HepG2 (cell line): ENCODE data around the gene LMF2. TPM values are rescaled to one million over a fixed set of nuclear protein-coding genes. Genes with fewer than 3 reads are reported as not detected.

Source experiments
- MAZ ChIP-seq, 2 experiments: sonication (generic) in 1 of 2; formaldehyde crosslinking in 1 of 2; IDR thresholded peaks; 2 replicates each; pipeline versions ENCODE4 v1.5.0 to v1.6.1; 2012 to 2020; ENCODE audit warnings: low read depth in 2 of 2, mild to moderate bottlenecking in 2 of 2, borderline replicate concordance in 1 of 2, improper control_type of control experiment in 1 of 2, low read length in 1 of 2, missing genetic modification reagents in 1 of 2, moderate library complexity in 1 of 2
- MED1 ChIP-seq: sonication (generic); formaldehyde crosslinking; IDR thresholded peaks from 2 replicates; pipeline ENCODE4 v1.4.0; 2020; ENCODE audit warnings: missing genetic modification reagents
- NCOA5 ChIP-seq: sonication (generic); formaldehyde crosslinking; IDR thresholded peaks from 2 replicates; pipeline ENCODE4 v1.4.0; 2020; ENCODE audit warnings: missing genetic modification reagents
- NFATC3 ChIP-seq: sonication (generic); formaldehyde crosslinking; IDR thresholded peaks from 2 replicates; pipeline ENCODE4 v1.5.1; 2020; ENCODE audit warnings: mild to moderate bottlenecking, missing genetic modification reagents
- PAF1 ChIP-seq: IDR thresholded peaks from 2 replicates; pipeline ENCODE4 v1.6.1; 2016; ENCODE audit warnings: missing genetic modification reagents, missing compliant biosample characterization
- ZFP36L2 ChIP-seq: sonication (generic); formaldehyde crosslinking; IDR thresholded peaks from 2 replicates; pipeline ENCODE4 v1.4.0; 2020; ENCODE audit warnings: missing genetic modification reagents
- ZFX ChIP-seq: sonication (generic); formaldehyde crosslinking; IDR thresholded peaks from 2 replicates; pipeline ENCODE4 v1.4.0; 2020; ENCODE audit warnings: mild to moderate bottlenecking, low read depth, missing genetic modification reagents, moderate library complexity
- ZNF329 ChIP-seq: sonication (generic); formaldehyde crosslinking; IDR thresholded peaks from 2 replicates; pipeline ENCODE4 v1.9.0; 2021; ENCODE audit warnings: low read depth, mild to moderate bottlenecking, missing genetic modification reagents
- ZNF616 ChIP-seq: sonication (generic); formaldehyde crosslinking; IDR thresholded peaks from 2 replicates; pipeline ENCODE4 v1.5.0; 2020; ENCODE audit warnings: low read depth, mild to moderate bottlenecking, missing genetic modification reagents
- ZNF7 ChIP-seq: IDR thresholded peaks from 2 replicates; pipeline ENCODE4 v1.6.1; 2016; ENCODE audit warnings: missing biosample characterization, missing genetic modification reagents
- ZNF768 ChIP-seq: sonication (generic); formaldehyde crosslinking; IDR thresholded peaks from 2 replicates; pipeline ENCODE4 v1.4.0; 2020; ENCODE audit warnings: missing genetic modification reagents
- polyA plus RNA-seq, 8 experiments: library from polyadenylated mRNA; depleted of rRNA in 3 of 8; stranded (reverse) in 7 of 8; unstranded in 1 of 8; fragments of >200 nt; fragmentation: Illumina TruSeq in 4 of 8; extraction: Trizol in 4 of 8; gene quantifications; 2 replicates each; pipeline versions ENCODE4 v1.2.1 to v1.2.3, GENCODE V29; 2011 to 2016; ENCODE audit warnings: low read depth in 4 of 8, missing spikeins in 1 of 8, mixed read lengths in 1 of 8; ENCODE audit not compliant: insufficient read depth in 1 of 8
- total RNA-seq, 5 experiments: library from RNA; depleted of rRNA; stranded (reverse); fragments of >200 nt; fragmentation: Illumina TruSeq; extraction: Trizol; gene quantifications; 2 replicates each; pipeline ENCODE4 v1.2.3, GENCODE V29; 2016; ENCODE audit warnings: low read depth in 1 of 5
- TF ChIP-seq, protein P1 (sequence below): IDR thresholded peaks from 2 replicates; pipeline ENCODE4 v1.6.1; 2016; ENCODE audit warnings: missing biosample characterization, missing genetic modification reagents, low read depth
- TF ChIP-seq, protein P2 (sequence below): IDR thresholded peaks from 2 replicates; pipeline ENCODE4 v1.6.1; 2016; ENCODE audit warnings: low read depth, missing genetic modification reagents, missing compliant biosample characterization
- TF ChIP-seq, protein P3 (sequence below): sonication (generic); formaldehyde crosslinking; IDR thresholded peaks from 2 replicates; pipeline ENCODE4 v1.4.0; 2020; ENCODE audit warnings: missing genetic modification reagents
- TF ChIP-seq, protein P4 (sequence below), 2 experiments: fragments of 450-650 bp in 1 of 2; sonication (generic) in 1 of 2; formaldehyde crosslinking; IDR thresholded peaks; 2 replicates each; pipeline versions ENCODE4 v1.5.0 to v1.8.0; 2020 to 2022; ENCODE audit warnings: mild to moderate bottlenecking in 1 of 2, missing genetic modification reagents in 1 of 2
- TF ChIP-seq, protein P5 (sequence below): IDR thresholded peaks from 2 replicates; pipeline ENCODE4 v1.6.1; 2016; ENCODE audit warnings: missing genetic modification reagents, missing compliant biosample characterization
- TF ChIP-seq, protein P6 (sequence below): IDR thresholded peaks from 2 replicates; pipeline ENCODE4 v1.6.1; 2018; ENCODE audit warnings: missing genetic modification reagents

The LMF2 gene
- total and polyA plus RNA-seq, 2 of the 13 experiments (the other 11 are each of a cell fraction or from before 2014, with no cell fraction given), result 23.3 to 30.6 TPM

DNA sequence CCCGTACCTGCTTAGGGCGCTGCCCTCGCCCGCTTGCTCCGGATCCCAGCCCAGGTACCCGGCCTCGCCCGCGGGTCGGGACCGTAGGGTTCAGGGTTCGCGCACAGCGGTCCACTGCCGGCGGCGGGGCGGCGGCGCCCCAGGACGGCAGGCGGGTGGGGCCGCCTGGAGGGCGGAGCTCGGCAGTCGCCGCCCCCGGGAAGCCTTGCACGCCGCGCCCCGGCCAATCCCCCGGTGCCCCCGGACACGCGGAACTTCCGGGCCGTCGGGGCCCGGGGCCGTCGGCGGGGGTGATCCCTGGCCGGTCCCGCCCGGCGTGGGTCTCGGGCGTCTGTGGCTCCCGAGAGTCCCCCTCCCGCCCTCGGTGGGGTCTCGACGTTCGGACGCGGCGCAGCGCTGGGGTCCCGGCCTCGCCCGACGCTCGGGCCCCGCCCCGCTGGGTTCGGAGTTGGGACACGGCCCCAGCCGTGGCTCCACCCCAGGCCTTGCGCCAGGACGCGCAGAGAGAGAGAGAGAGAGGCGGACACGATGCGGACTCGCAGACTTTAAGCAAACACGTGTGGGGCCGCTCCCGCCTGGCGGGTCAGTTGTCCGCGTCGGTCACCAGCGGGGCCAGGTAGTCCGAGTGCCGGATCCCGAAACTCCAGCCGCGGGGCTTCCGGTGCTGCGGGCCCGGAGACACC lies 22.5 kb upstream of the LMF2 start, which contains the start of gene TYMP (continued):
- TF ChIP-seq, protein P1, sequence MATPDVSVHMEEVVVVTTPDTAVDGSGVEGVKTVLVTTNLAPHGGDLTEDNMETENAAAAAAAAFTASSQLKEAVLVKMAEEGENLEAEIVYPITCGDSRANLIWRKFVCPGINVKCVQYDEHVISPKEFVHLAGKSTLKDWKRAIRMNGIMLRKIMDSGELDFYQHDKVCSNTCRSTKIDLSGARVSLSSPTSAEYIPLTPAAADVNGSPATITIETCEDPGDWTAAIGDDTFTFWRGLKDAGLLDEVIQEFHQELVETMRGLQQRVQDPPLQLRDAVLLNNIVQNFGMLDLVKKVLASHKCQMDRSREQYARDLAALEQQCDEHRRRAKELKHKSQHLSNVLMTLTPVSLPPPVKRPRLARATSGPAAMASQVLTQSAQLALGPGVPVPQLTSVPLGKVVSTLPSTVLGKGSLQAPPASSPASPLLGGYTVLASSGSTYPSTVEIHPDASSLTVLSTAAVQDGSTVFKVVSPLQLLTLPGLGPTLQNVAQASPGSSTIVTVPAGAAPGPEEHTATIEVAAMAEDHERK (CRISPR knock-in tag), result 0 out of 2 replicates have a peak, but pooled peaks have one; percentile 15
- TF ChIP-seq, protein P2, sequence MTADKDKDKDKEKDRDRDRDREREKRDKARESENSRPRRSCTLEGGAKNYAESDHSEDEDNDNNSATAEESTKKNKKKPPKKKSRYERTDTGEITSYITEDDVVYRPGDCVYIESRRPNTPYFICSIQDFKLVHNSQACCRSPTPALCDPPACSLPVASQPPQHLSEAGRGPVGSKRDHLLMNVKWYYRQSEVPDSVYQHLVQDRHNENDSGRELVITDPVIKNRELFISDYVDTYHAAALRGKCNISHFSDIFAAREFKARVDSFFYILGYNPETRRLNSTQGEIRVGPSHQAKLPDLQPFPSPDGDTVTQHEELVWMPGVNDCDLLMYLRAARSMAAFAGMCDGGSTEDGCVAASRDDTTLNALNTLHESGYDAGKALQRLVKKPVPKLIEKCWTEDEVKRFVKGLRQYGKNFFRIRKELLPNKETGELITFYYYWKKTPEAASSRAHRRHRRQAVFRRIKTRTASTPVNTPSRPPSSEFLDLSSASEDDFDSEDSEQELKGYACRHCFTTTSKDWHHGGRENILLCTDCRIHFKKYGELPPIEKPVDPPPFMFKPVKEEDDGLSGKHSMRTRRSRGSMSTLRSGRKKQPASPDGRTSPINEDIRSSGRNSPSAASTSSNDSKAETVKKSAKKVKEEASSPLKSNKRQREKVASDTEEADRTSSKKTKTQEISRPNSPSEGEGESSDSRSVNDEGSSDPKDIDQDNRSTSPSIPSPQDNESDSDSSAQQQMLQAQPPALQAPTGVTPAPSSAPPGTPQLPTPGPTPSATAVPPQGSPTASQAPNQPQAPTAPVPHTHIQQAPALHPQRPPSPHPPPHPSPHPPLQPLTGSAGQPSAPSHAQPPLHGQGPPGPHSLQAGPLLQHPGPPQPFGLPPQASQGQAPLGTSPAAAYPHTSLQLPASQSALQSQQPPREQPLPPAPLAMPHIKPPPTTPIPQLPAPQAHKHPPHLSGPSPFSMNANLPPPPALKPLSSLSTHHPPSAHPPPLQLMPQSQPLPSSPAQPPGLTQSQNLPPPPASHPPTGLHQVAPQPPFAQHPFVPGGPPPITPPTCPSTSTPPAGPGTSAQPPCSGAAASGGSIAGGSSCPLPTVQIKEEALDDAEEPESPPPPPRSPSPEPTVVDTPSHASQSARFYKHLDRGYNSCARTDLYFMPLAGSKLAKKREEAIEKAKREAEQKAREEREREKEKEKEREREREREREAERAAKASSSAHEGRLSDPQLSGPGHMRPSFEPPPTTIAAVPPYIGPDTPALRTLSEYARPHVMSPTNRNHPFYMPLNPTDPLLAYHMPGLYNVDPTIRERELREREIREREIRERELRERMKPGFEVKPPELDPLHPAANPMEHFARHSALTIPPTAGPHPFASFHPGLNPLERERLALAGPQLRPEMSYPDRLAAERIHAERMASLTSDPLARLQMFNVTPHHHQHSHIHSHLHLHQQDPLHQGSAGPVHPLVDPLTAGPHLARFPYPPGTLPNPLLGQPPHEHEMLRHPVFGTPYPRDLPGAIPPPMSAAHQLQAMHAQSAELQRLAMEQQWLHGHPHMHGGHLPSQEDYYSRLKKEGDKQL (CRISPR knock-in tag), result peak; percentile 12; the same call in 1 of the 2 replicates
- TF ChIP-seq MED1 (CRISPR knock-in tag) (peak; percentile 76), ZNF329 (CRISPR knock-in tag) (peak; percentile 15; the same call in 1 of the 2 replicates), MAZ (IDR thresholded peaks at IDR 0.05; ENCODE audit: borderline replicate concordance, low read depth, low read length) (no peak), MAZ (CRISPR knock-in tag; IDR thresholded peaks at IDR 0.05; ENCODE audit: low read depth) (peak; percentile 70), ZNF768 (peak; percentile 34; the same call in 1 of the 2 replicates), ZFX (CRISPR knock-in tag) (no peak), ZNF7 (CRISPR knock-in tag) (no peak), NFATC3 (CRISPR knock-in tag) (no peak), PAF1 (CRISPR knock-in tag) (no peak), ZNF616 (CRISPR knock-in tag) (no peak), ZFP36L2 (CRISPR knock-in tag) (no peak), NCOA5 (CRISPR knock-in tag) (no peak)
- TF ChIP-seq, protein P3, sequence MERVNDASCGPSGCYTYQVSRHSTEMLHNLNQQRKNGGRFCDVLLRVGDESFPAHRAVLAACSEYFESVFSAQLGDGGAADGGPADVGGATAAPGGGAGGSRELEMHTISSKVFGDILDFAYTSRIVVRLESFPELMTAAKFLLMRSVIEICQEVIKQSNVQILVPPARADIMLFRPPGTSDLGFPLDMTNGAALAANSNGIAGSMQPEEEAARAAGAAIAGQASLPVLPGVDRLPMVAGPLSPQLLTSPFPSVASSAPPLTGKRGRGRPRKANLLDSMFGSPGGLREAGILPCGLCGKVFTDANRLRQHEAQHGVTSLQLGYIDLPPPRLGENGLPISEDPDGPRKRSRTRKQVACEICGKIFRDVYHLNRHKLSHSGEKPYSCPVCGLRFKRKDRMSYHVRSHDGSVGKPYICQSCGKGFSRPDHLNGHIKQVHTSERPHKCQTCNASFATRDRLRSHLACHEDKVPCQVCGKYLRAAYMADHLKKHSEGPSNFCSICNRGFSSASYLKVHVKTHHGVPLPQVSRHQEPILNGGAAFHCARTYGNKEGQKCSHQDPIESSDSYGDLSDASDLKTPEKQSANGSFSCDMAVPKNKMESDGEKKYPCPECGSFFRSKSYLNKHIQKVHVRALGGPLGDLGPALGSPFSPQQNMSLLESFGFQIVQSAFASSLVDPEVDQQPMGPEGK (CRISPR knock-in tag), result no peak; the same call in none of the 2 replicates
- TF ChIP-seq, protein P4, sequence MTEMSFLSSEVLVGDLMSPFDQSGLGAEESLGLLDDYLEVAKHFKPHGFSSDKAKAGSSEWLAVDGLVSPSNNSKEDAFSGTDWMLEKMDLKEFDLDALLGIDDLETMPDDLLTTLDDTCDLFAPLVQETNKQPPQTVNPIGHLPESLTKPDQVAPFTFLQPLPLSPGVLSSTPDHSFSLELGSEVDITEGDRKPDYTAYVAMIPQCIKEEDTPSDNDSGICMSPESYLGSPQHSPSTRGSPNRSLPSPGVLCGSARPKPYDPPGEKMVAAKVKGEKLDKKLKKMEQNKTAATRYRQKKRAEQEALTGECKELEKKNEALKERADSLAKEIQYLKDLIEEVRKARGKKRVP (CRISPR knock-in tag; IDR thresholded peaks at IDR 0.05), result no peak; a peak in 1 of 4 replicates
- TF ChIP-seq, protein P5, sequence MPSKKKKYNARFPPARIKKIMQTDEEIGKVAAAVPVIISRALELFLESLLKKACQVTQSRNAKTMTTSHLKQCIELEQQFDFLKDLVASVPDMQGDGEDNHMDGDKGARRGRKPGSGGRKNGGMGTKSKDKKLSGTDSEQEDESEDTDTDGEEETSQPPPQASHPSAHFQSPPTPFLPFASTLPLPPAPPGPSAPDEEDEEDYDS (CRISPR knock-in tag), result peak; percentile 42
- TF ChIP-seq, protein P6, sequence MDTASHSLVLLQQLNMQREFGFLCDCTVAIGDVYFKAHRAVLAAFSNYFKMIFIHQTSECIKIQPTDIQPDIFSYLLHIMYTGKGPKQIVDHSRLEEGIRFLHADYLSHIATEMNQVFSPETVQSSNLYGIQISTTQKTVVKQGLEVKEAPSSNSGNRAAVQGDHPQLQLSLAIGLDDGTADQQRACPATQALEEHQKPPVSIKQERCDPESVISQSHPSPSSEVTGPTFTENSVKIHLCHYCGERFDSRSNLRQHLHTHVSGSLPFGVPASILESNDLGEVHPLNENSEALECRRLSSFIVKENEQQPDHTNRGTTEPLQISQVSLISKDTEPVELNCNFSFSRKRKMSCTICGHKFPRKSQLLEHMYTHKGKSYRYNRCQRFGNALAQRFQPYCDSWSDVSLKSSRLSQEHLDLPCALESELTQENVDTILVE (CRISPR knock-in tag), result peak; percentile 89
